ENCODE data around the gene CFAP161. TPM values are rescaled to one million over a fixed set of nuclear protein-coding genes. Genes with fewer than 3 reads are reported as not detected.

Gene CFAP161
- polyA plus RNA-seq, 1 donor (not counting 4 experiments of a cell fraction or from before 2014, with no cell fraction given): not detected

- Histone ChIP-seq H3K27me3 (ENCODE audit: control insufficient read depth, extremely low read depth, insufficient read depth, low read length) (peaks cover 4% of the 10 kb centered on the region), H3K4me2 (ENCODE audit: control insufficient read depth, extremely low read depth, insufficient read depth, low read depth, low read length) (no peak overlapping the region), H3K4me1 (ENCODE audit: control insufficient read depth, extremely low read depth, insufficient read depth, low read length) (peaks cover under 1% of the 10 kb centered on the region), H3K27ac (ENCODE audit: control insufficient read depth, insufficient read depth, low read length) (no peak overlapping the region), H3K9me1 (ENCODE audit: control insufficient read depth, extremely low read depth, insufficient read depth, low read length) (no peaks in the 10 kb centered on the region), H3K9ac (ENCODE audit: control insufficient read depth, extremely low read depth, insufficient read depth, low read length) (no peak overlapping the region), H3K36me3 (ENCODE audit: control insufficient read depth in 2 of 2, extremely low read depth in 1 of 2, insufficient read depth in 2 of 2, low read length in 2 of 2) (no peaks in the 10 kb centered on the region), H3K4me3 (ENCODE audit: control insufficient read depth in 2 of 3, extremely low read depth in 1 of 3, insufficient read depth in 2 of 3, low read depth in 1 of 3, low read length in 3 of 3) (no peak overlapping the region), H4K20me1 (ENCODE audit: control insufficient read depth, extremely low read depth, insufficient read depth, low read length) (no peaks in the 10 kb centered on the region), H3K9me3 (ENCODE audit: control insufficient read depth, low read depth, low read length) (no peaks in the 10 kb centered on the region), H3K79me2 (ENCODE audit: control insufficient read depth, insufficient read depth, low read length) (no peaks in the 10 kb centered on the region), H2AFZ (ENCODE audit: control insufficient read depth, low read length) (no peak overlapping the region)
- TF ChIP-seq EZH2 (IDR thresholded peaks at IDR 0.05; ENCODE audit: low read length): no peak
- TF ChIP-seq, protein P1, sequence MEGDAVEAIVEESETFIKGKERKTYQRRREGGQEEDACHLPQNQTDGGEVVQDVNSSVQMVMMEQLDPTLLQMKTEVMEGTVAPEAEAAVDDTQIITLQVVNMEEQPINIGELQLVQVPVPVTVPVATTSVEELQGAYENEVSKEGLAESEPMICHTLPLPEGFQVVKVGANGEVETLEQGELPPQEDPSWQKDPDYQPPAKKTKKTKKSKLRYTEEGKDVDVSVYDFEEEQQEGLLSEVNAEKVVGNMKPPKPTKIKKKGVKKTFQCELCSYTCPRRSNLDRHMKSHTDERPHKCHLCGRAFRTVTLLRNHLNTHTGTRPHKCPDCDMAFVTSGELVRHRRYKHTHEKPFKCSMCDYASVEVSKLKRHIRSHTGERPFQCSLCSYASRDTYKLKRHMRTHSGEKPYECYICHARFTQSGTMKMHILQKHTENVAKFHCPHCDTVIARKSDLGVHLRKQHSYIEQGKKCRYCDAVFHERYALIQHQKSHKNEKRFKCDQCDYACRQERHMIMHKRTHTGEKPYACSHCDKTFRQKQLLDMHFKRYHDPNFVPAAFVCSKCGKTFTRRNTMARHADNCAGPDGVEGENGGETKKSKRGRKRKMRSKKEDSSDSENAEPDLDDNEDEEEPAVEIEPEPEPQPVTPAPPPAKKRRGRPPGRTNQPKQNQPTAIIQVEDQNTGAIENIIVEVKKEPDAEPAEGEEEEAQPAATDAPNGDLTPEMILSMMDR (optimal IDR thresholded peaks at IDR 0.05 in 1 of 3, IDR thresholded peaks at IDR 0.05 in 1 of 3, conservative IDR thresholded peaks at IDR 0.05 in 1 of 3; ENCODE audit: extremely low read depth in 1 of 3, insufficient read depth in 2 of 3, low read length in 3 of 3): no peak
- FAIRE-seq (no peak), DNase-seq (ENCODE audit: low read depth, low spot score) (no peak)
- dilution Hi-C loops (cut with MboI; ENCODE audit: extremely low pct_ligation_motif_present, low sequenced_read_pairs): no loop called here
These were observed 47.0 kb upstream of the CFAP161 start for GRCh38 chr15:81087066-81087465.

- no peaks in the 10 kb centered on the region for H3K36me3 ChIP-seq (ENCODE audit: control insufficient read depth in 2 of 2, extremely low read depth in 1 of 2, insufficient read depth in 2 of 2, low read length in 2 of 2)
These were observed 46.4 kb upstream of the CFAP161 start for GRCh38 chr15:81087694-81088093.

More at GRCh38 chr15:81087694-81088093, 46.4 kb upstream of the CFAP161 start:
- dilution Hi-C loops (cut with MboI; ENCODE audit: extremely low pct_ligation_motif_present, low sequenced_read_pairs): no loop called here
- Histone ChIP-seq H3K9ac (ENCODE audit: control insufficient read depth, extremely low read depth, insufficient read depth, low read length) (no peak overlapping the region), H2AFZ (ENCODE audit: control insufficient read depth, low read length) (no peak overlapping the region), H3K79me2 (ENCODE audit: control insufficient read depth, insufficient read depth, low read length) (no peaks in the 10 kb centered on the region), H3K27ac (ENCODE audit: control insufficient read depth, insufficient read depth, low read length) (no peak overlapping the region), H3K9me3 (ENCODE audit: control insufficient read depth, low read depth, low read length) (no peaks in the 10 kb centered on the region), H3K4me2 (ENCODE audit: control insufficient read depth, extremely low read depth, insufficient read depth, low read depth, low read length) (no peak overlapping the region), H3K4me1 (ENCODE audit: control insufficient read depth, extremely low read depth, insufficient read depth, low read length) (peaks cover 3% of the 10 kb centered on the region), H3K27me3 (ENCODE audit: control insufficient read depth, extremely low read depth, insufficient read depth, low read length) (peaks cover 4% of the 10 kb centered on the region), H4K20me1 (ENCODE audit: control insufficient read depth, extremely low read depth, insufficient read depth, low read length) (no peaks in the 10 kb centered on the region), H3K4me3 (ENCODE audit: control insufficient read depth in 2 of 3, extremely low read depth in 1 of 3, insufficient read depth in 2 of 3, low read depth in 1 of 3, low read length in 3 of 3) (no peak overlapping the region), H3K9me1 (ENCODE audit: control insufficient read depth, extremely low read depth, insufficient read depth, low read length) (no peaks in the 10 kb centered on the region)
- TF ChIP-seq, protein P1 (optimal IDR thresholded peaks at IDR 0.05 in 1 of 3, IDR thresholded peaks at IDR 0.05 in 1 of 3, conservative IDR thresholded peaks at IDR 0.05 in 1 of 3; ENCODE audit: extremely low read depth in 1 of 3, insufficient read depth in 2 of 3, low read length in 3 of 3): no peak
- no peak for TF ChIP-seq EZH2 (IDR thresholded peaks at IDR 0.05; ENCODE audit: low read length)
- FAIRE-seq (no peak), DNase-seq (ENCODE audit: low read depth, low spot score) (no peak)
